Measurements from ENCODE around the gene CD276.

The CD276 gene

DNA sequence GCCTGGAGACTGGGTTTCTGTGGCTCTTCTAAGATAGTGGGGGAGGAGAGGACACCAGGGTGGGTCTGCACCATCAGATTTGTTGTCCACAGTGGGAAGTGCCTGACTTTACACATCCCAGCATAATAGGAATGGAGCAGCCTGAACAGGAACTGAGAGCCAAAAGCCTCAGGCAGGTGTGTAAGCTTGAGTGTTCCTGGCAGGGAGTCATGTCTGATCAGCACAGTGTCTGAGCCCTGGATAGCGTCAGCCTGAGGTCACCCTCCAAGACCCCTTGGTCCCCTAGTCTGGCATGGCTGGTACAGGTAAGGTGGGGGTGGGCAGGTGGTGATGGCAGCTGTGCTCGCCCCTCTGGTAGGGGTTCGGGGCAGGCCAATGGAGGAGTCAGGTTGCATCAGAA lies 48.7 kb downstream of the CD276 start:
- Mint-ChIP-seq H3K4me3 (no peak overlapping the region), H3K36me3 (ENCODE audit: low read depth) (no peaks in the 10 kb centered on the region), H3K27me3 (ENCODE audit: low read depth, poor library complexity) (peaks cover 26% of the 10 kb centered on the region), H3K4me1 (peaks cover 9% of the 10 kb centered on the region), H3K9me3 (no peaks in the 10 kb centered on the region), H3K27ac (no peak overlapping the region)
- TF ChIP-seq, protein P1, sequence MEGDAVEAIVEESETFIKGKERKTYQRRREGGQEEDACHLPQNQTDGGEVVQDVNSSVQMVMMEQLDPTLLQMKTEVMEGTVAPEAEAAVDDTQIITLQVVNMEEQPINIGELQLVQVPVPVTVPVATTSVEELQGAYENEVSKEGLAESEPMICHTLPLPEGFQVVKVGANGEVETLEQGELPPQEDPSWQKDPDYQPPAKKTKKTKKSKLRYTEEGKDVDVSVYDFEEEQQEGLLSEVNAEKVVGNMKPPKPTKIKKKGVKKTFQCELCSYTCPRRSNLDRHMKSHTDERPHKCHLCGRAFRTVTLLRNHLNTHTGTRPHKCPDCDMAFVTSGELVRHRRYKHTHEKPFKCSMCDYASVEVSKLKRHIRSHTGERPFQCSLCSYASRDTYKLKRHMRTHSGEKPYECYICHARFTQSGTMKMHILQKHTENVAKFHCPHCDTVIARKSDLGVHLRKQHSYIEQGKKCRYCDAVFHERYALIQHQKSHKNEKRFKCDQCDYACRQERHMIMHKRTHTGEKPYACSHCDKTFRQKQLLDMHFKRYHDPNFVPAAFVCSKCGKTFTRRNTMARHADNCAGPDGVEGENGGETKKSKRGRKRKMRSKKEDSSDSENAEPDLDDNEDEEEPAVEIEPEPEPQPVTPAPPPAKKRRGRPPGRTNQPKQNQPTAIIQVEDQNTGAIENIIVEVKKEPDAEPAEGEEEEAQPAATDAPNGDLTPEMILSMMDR (IDR thresholded peaks at IDR 0.05), result no peak
- DNase-seq, result no peak

DNA sequence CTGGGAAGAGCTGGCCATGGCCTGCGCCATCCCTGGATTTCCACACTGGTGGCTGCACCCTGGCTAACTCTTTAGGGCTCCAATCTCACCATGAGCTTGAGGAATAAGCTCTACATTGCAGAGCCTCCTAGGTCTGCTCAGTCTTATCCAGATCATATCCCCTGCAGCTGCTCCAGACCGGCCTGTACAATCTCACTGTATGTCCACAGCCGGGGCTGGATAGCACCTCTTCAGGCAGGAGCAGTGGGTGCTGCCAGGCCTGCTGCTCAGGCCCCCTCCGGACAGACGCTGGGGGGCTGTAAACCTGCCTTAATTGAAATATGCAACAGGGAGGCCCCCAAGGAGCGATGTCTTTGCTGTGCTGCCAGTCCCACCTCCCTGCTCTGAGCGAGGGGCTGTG lies 53.4 kb downstream of the CD276 start:
- no peaks in the 10 kb centered on the region for H3K9me3 Mint-ChIP-seq
- H3K4me3 Mint-ChIP-seq, result no peak overlapping the region
- no peaks in the 10 kb centered on the region for H3K36me3 Mint-ChIP-seq (ENCODE audit: low read depth)
- DNase-seq, result no peak
- TF ChIP-seq, protein P1 (IDR thresholded peaks at IDR 0.05), result no peak
- H3K27ac Mint-ChIP-seq, result no peak overlapping the region
- peaks cover 36% of the 10 kb centered on the region for H3K4me1 Mint-ChIP-seq
- peaks cover 23% of the 10 kb centered on the region for H3K27me3 Mint-ChIP-seq (ENCODE audit: low read depth, poor library complexity)

DNA sequence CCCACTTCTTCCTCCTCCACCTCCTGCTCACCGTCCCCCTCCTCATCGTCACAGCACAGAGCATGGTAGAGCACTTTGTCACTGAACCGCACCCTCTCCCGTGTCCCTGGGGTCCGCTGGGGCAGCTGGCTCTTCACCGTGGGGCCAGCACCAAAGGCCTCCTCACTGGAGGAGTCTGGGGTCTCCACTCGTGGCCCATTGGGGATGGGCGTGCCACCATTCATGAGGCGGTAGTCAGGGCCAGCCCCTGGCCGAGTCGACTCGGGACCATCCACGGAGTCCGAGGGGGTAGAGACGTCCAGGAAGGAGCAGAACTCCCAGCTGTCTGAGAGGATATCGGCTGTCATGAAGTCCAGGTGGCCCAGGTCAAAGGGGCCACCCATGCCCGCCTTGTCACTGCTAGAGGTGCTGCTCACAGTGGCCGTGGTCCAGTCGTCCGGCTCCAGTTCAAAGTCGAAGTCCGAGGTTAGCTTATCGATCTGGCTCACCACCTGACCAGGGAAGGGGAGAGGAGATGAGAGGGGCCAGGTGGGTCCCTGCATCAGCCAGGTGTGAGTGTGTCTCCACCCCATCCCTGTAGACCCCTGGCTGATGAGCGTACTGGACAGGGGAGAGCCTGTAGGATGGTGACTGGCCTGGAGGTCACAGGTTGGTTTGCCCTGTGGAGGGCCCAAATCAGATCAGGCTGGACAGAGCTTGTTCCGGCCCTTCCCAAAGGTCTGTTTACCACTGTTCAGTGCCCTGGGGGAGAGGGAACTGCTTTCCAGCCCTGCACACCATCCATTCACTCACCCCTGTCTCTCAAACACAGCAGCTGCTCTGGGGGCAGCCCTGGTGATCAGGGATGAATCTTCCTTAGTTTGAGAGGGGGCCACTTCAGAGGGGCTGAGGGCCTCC lies 56.2 kb downstream of the CD276 start:
- TF ChIP-seq, protein P1 (IDR thresholded peaks at IDR 0.05), result no peak
- H3K36me3 Mint-ChIP-seq (ENCODE audit: low read depth), result no peaks in the 10 kb centered on the region
- peaks cover 58% of the 10 kb centered on the region for H3K4me1 Mint-ChIP-seq
- peak overlapping the region; percentile 64 for H3K27ac Mint-ChIP-seq
- H3K27me3 Mint-ChIP-seq (ENCODE audit: low read depth, poor library complexity), result peaks cover 13% of the 10 kb centered on the region
- no peaks in the 10 kb centered on the region for H3K9me3 Mint-ChIP-seq
- H3K4me3 Mint-ChIP-seq, result no peak overlapping the region
- no peak for DNase-seq

DNA sequence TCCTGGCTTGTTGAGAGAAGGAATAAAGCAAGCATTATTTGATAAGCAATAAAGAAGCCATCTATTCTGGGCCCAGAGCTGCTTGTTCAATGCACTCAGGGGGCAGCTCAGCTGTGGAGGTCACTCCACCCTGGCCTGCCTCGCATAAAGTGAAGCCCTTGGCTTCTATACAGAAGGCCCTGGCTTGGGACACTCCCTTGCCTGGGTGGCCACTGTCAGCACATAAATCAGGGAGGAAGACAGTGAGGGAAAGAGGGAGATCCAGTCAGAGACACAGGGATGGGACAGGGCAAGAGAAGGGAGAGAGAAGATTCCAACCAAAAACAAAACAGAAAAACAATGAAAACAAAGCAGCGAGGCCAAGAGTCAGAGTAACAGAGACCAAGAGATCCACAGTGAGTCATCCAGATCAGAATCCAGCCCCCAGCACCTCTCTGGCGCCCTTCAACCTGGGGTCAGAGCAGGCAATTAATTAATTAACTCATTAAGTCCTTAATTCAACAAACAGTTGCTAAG lies 57.2 kb downstream of the CD276 start:
- no peak for DNase-seq
- Mint-ChIP-seq H3K4me1 (peaks cover 68% of the 10 kb centered on the region), H3K36me3 (ENCODE audit: low read depth) (no peaks in the 10 kb centered on the region), H3K27ac (no peak overlapping the region), H3K9me3 (no peaks in the 10 kb centered on the region), H3K27me3 (ENCODE audit: low read depth, poor library complexity) (peaks cover 13% of the 10 kb centered on the region), H3K4me3 (no peak overlapping the region)
- TF ChIP-seq, protein P1 (IDR thresholded peaks at IDR 0.05), result no peak

DNA sequence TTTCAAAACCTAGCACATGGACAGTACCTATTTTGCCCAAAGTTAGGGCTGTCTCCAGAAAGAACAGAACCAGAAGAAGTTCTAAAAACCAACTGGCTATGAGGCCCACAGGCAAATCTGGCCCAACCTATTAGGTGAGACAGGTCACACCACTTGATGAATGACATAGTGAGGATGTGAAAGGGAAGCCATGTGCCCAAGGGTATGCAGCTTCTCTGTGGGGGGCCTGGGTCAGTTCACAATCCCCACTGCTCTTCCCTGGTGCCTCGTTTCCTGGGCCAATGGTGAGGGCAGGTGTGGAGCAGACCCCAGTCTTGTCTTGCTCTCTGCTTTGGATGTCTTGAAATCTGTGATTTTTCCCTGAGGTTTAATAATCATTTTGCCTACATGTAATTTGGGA lies 60.1 kb downstream of the CD276 start:
- Mint-ChIP-seq H3K27me3 (ENCODE audit: low read depth, poor library complexity) (peaks cover 16% of the 10 kb centered on the region), H3K4me3 (no peak overlapping the region), H3K4me1 (peaks cover 80% of the 10 kb centered on the region), H3K9me3 (no peaks in the 10 kb centered on the region), H3K36me3 (ENCODE audit: low read depth) (no peaks in the 10 kb centered on the region), H3K27ac (no peak overlapping the region)
- no peak for DNase-seq
- TF ChIP-seq, protein P1 (IDR thresholded peaks at IDR 0.05), result no peak
